Neural cell (in vitro differentiated cells): Measurements from ENCODE around the gene NACC1. TPM values are rescaled to one million over a fixed set of nuclear protein-coding genes. Genes with fewer than 3 reads are reported as not detected.

Source experiments
- H2AFZ ChIP-seq: fragments of 200-600, 300-800 bp; sonication (generic), shearing (Covaris generic); 2 replicates; pipeline ENCODE4 v1.6.0; 2014; ENCODE audit warnings: low read depth, mild to moderate bottlenecking, antibody characterized with exemption, low read length, moderate library complexity
- H3F3A ChIP-seq: fragments of 200-600 bp; shearing (Covaris generic); 2 replicates; pipeline ENCODE4 v1.6.1; 2016; ENCODE audit warnings: mild to moderate bottlenecking, moderate library complexity, mixed read lengths, antibody characterized with exemption, low read length; ENCODE audit not compliant: insufficient read depth, poor library complexity, severe bottlenecking
- H3K27ac ChIP-seq: fragments of 200-600, 300-800 bp; sonication (generic), shearing (Covaris generic); 2 replicates; pipeline ENCODE4 v1.5.1; 2014; ENCODE audit warnings: mild to moderate bottlenecking, low read length, moderate library complexity
- H3K27me3 ChIP-seq: fragments of 300-800, 200-600 bp; sonication (generic), shearing (Covaris generic); 2 replicates; pipeline ENCODE4 v1.6.0; 2014; ENCODE audit warnings: mild to moderate bottlenecking, low read depth, low read length, moderate library complexity; ENCODE audit not compliant: insufficient read depth
- H3K36me3 ChIP-seq: fragments of 300-800, 200-600 bp; sonication (generic), shearing (Covaris generic); 2 replicates; pipeline ENCODE4 v1.5.1; 2014; ENCODE audit warnings: mild to moderate bottlenecking, antibody characterized with exemption, low read length, moderate library complexity; ENCODE audit not compliant: insufficient read depth
- H3K4me2 ChIP-seq: fragments of 300-800, 200-600 bp; sonication (generic), shearing (Covaris generic); 2 replicates; pipeline ENCODE4 v1.6.0; 2014; ENCODE audit warnings: mild to moderate bottlenecking, low read length
- H3K4me3 ChIP-seq: fragments of 300-800, 200-600 bp; sonication (generic), shearing (Covaris generic); 2 replicates; pipeline ENCODE4 v1.5.1; 2014; ENCODE audit warnings: mild to moderate bottlenecking, low read length, moderate library complexity
- H3K79me2 ChIP-seq: fragments of 200-600 bp; shearing (Covaris generic); replicated peaks from 2 replicates; pipeline ENCODE4 v1.6.0; 2014; ENCODE audit warnings: mild to moderate bottlenecking, low read length, moderate library complexity; ENCODE audit not compliant: insufficient read depth
- H3K9ac ChIP-seq: fragments of 300-800, 200-600 bp; sonication (generic), shearing (Covaris generic); 2 replicates; pipeline ENCODE4 v1.6.1; 2016; ENCODE audit warnings: mild to moderate bottlenecking, low read length, mixed read lengths
- H3K9me2 ChIP-seq: fragments of 200-600 bp; shearing (Covaris generic); 2 replicates; pipeline ENCODE4 v1.6.1; 2016; ENCODE audit warnings: mild to moderate bottlenecking, low read length, mixed read lengths; ENCODE audit not compliant: insufficient read depth
- H3K9me3 ChIP-seq: fragments of 200-600, 300-800 bp; sonication (generic), shearing (Covaris generic); 2 replicates; pipeline ENCODE4 v1.6.1; 2016; ENCODE audit warnings: mild to moderate bottlenecking, mixed run types, low read length, moderate library complexity, mixed read lengths
- H4K20me1 ChIP-seq: fragments of 200-600 bp; shearing (Covaris generic); 2 replicates; pipeline ENCODE4 v1.6.1; 2016; ENCODE audit warnings: mild to moderate bottlenecking, mixed run types; ENCODE audit not compliant: insufficient read depth
- EP300 ChIP-seq: fragments of 450-650 bp; conservative IDR thresholded peaks from 2 replicates; pipeline ENCODE4 v1.6.1; 2014; ENCODE audit warnings: antibody characterized with exemption, mild to moderate bottlenecking, moderate library complexity; ENCODE audit not compliant: poor library complexity, severe bottlenecking
- EZH2 ChIP-seq: fragments of 200-600, 300-800 bp; shearing (Covaris generic), sonication (generic); IDR thresholded peaks from 2 replicates; pipeline ENCODE4 v1.6.1; 2014; ENCODE audit warnings: antibody characterized with exemption, low read length, borderline replicate concordance, mild to moderate bottlenecking; ENCODE audit not compliant: insufficient read depth, poor library complexity, severe bottlenecking
- MXI1 ChIP-seq: fragments of 450-650 bp; conservative IDR thresholded peaks from 2 replicates; pipeline ENCODE4 v1.6.1; 2014; ENCODE audit warnings: antibody characterized with exemption, mild to moderate bottlenecking; ENCODE audit not compliant: poor library complexity, severe bottlenecking
- POLR2AphosphoS5 ChIP-seq: IDR thresholded peaks from 2 replicates; pipeline ENCODE4 v1.6.1; 2012
- RAD21 ChIP-seq: fragments of 450-650 bp; conservative IDR thresholded peaks from 2 replicates; pipeline ENCODE4 v1.6.1; 2014; ENCODE audit warnings: antibody characterized with exemption, mild to moderate bottlenecking, moderate library complexity
- SMC3 ChIP-seq: fragments of 450-650 bp; conservative IDR thresholded peaks from 2 replicates; pipeline ENCODE4 v1.6.1; 2014; ENCODE audit warnings: antibody characterized with exemption, mild to moderate bottlenecking, moderate library complexity; ENCODE audit not compliant: poor library complexity
- TAF1 ChIP-seq: IDR thresholded peaks from 2 replicates; pipeline ENCODE4 v1.6.1; 2012; ENCODE audit warnings: low read depth
- polyA minus RNA-seq: library from RNA; depleted of rRNA, polyadenylated mRNA; stranded (reverse); fragments of >200 nt; gene quantifications from 2 replicates; pipeline ENCODE4 v1.2.3, GENCODE V29; 2014
- polyA plus RNA-seq: library from polyadenylated mRNA; depleted of rRNA; stranded (reverse); fragments of >200 nt; gene quantifications from 2 replicates; pipeline ENCODE4 v1.2.3, GENCODE V29; 2014
- TF ChIP-seq, protein P1 (sequence below): IDR thresholded peaks from 2 replicates; pipeline ENCODE4 v1.6.1; 2012; ENCODE audit warnings: borderline replicate concordance
- TF ChIP-seq, protein P2 (sequence below): fragments of 450-650 bp; IDR thresholded peaks from 2 replicates; pipeline ENCODE4 v1.5.1; 2014; ENCODE audit warnings: antibody characterized with exemption, mild to moderate bottlenecking, moderate library complexity; ENCODE audit not compliant: poor library complexity, severe bottlenecking

Gene NACC1
- 11.6 and 16.1 TPM in 2 replicates for polyA plus RNA-seq
- polyA minus RNA-seq, result 13.9 and 16.6 TPM in 2 replicates

GRCh38 chr19:13117772-13118423, at the start of gene NACC1:
NACC1 (plus strand) TSS chr19:13118264; CDS start chr19:13135208, 16,944 bp downstream.
- Histone ChIP-seq H3K9me3 (no peaks in the 10 kb centered on the region), H3K4me3 (peak within 1 kb of the TSS; percentile 94), H2AFZ (peak within 1 kb of the TSS; percentile 34), H3K9ac (peak within 1 kb of the TSS; percentile 94), H3K79me2 (peaks cover 50% of the 10 kb centered on the region), H3K27me3 (no peaks in the 10 kb centered on the region), H4K20me1 (no peaks in the 10 kb centered on the region), H3K27ac (peak within 1 kb of the TSS; percentile 51), H3F3A (no peaks in the 10 kb centered on the region), H3K4me2 (peak within 1 kb of the TSS; percentile 73), H3K9me2 (no peaks in the 10 kb centered on the region), H3K36me3 (no peaks in the 10 kb centered on the region)
- TF ChIP-seq POLR2AphosphoS5 (peak; percentile 69), MXI1 (no peak), EP300 (peak; percentile 24), TAF1 (peak; percentile 77), EZH2 (no peak), SMC3 (no peak), RAD21 (no peak)
- TF ChIP-seq, protein P1, sequence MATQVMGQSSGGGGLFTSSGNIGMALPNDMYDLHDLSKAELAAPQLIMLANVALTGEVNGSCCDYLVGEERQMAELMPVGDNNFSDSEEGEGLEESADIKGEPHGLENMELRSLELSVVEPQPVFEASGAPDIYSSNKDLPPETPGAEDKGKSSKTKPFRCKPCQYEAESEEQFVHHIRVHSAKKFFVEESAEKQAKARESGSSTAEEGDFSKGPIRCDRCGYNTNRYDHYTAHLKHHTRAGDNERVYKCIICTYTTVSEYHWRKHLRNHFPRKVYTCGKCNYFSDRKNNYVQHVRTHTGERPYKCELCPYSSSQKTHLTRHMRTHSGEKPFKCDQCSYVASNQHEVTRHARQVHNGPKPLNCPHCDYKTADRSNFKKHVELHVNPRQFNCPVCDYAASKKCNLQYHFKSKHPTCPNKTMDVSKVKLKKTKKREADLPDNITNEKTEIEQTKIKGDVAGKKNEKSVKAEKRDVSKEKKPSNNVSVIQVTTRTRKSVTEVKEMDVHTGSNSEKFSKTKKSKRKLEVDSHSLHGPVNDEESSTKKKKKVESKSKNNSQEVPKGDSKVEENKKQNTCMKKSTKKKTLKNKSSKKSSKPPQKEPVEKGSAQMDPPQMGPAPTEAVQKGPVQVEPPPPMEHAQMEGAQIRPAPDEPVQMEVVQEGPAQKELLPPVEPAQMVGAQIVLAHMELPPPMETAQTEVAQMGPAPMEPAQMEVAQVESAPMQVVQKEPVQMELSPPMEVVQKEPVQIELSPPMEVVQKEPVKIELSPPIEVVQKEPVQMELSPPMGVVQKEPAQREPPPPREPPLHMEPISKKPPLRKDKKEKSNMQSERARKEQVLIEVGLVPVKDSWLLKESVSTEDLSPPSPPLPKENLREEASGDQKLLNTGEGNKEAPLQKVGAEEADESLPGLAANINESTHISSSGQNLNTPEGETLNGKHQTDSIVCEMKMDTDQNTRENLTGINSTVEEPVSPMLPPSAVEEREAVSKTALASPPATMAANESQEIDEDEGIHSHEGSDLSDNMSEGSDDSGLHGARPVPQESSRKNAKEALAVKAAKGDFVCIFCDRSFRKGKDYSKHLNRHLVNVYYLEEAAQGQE, result peak; percentile 30
- TF ChIP-seq, protein P2, sequence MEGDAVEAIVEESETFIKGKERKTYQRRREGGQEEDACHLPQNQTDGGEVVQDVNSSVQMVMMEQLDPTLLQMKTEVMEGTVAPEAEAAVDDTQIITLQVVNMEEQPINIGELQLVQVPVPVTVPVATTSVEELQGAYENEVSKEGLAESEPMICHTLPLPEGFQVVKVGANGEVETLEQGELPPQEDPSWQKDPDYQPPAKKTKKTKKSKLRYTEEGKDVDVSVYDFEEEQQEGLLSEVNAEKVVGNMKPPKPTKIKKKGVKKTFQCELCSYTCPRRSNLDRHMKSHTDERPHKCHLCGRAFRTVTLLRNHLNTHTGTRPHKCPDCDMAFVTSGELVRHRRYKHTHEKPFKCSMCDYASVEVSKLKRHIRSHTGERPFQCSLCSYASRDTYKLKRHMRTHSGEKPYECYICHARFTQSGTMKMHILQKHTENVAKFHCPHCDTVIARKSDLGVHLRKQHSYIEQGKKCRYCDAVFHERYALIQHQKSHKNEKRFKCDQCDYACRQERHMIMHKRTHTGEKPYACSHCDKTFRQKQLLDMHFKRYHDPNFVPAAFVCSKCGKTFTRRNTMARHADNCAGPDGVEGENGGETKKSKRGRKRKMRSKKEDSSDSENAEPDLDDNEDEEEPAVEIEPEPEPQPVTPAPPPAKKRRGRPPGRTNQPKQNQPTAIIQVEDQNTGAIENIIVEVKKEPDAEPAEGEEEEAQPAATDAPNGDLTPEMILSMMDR, result no peak

DNA sequence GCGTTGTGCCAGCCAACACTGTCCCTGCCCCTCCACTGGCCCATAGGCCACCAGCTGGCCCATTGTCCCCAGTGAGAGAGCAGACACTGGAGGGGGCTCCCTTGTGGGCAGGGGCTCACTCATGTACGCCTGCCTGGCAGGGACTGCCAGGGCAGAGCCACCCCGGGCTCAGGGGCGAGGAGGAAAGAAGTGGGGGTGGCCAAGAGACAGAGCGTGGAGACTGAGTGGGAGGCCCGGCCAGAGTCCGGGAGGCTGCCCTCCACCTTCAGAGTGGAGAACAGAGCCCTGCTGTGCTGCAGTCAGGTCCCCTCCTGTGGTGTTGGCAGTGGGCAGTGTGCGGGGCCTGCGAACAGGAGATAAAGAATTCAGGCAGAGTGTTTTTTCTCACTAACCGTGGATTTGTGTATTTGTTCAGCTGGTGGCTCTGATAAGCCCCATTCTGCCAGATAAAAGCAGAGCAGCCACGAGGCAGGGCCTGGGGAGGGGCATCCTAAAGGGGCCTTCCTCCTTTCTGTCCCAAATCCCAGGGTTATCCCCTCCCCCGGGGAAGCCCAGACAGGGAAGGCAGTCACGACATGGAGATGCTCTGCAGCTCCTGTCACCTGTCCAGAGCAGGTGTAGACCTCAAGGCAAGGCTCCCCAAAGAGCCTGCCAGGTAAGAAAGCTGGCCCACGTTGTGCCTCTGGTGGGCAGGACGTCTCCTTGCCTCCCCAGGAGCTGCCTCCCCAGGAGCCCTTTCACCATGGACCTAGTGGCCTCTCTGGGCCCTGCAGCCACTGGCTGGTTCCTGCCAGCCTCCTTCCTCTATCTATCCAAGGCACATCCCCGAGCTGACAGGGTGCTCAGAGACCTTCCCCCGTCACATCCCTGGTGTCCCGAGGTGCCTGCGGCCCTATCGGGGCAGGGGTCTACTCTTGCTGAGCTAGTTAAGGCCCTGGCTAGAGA, 48.4 kb upstream of the NACC1 start:
- no peak overlapping the region for H3K27ac ChIP-seq
- H3F3A ChIP-seq, result no peaks in the 10 kb centered on the region
- H3K79me2 ChIP-seq, result no peaks in the 10 kb centered on the region
- H3K4me2 ChIP-seq, result no peak overlapping the region
- no peak overlapping the region for H3K9ac ChIP-seq
- TF ChIP-seq, protein P2, result no peak
- no peak for TF ChIP-seq SMC3
- TF ChIP-seq EP300, result no peak
- TF ChIP-seq EZH2, result no peak
- no peak for TF ChIP-seq RAD21
- TF ChIP-seq, protein P1, result no peak
- no peak for TF ChIP-seq TAF1
- no peak for TF ChIP-seq POLR2AphosphoS5
- no peak for TF ChIP-seq MXI1
- no peaks in the 10 kb centered on the region for H3K36me3 ChIP-seq
- no peaks in the 10 kb centered on the region for H4K20me1 ChIP-seq
- no peak overlapping the region for H3K4me3 ChIP-seq
- H2AFZ ChIP-seq, result no peak overlapping the region
- H3K27me3 ChIP-seq, result peaks cover 3% of the 10 kb centered on the region
- H3K9me2 ChIP-seq, result no peaks in the 10 kb centered on the region
- no peaks in the 10 kb centered on the region for H3K9me3 ChIP-seq
